ENCODE results near the gene CIAO3.

Gene CIAO3

GRCh38 chr16:706189-707061, 34.4 kb downstream of the CIAO3 start:
- Mint-ChIP-seq H3K27ac (no peak overlapping the region), H3K27me3 (peaks cover 88% of the 10 kb centered on the region), H3K4me1 (peaks cover 14% of the 10 kb centered on the region), H3K9me3 (no peaks in the 10 kb centered on the region), H3K4me3 (peak overlapping the region in 1 of 2 donors; percentile 10)
- ATAC-seq (no peak), DNase-seq (no peak)

GRCh38 chr16:705431-706188, 35.2 kb downstream of the CIAO3 start, which contains the start of gene FBXL16:
TSS of gene FBXL16 (minus strand) at chr16:705801. CDS start at chr16:697405, 8,396 bp downstream.
- Mint-ChIP-seq H3K27me3 (peaks cover 88% of the 10 kb centered on the region), H3K4me1 (peaks cover 20% of the 10 kb centered on the region), H3K27ac (no peak within 1 kb of the TSS), H3K4me3 (peak within 1 kb of the TSS in 1 of 2 donors; percentile 10), H3K9me3 (no peaks in the 10 kb centered on the region)
- ATAC-seq (no peak), DNase-seq (no peak)

GRCh38 chr16:704552-705380, 36.0 kb downstream of the CIAO3 start:
- peaks cover 81% of the 10 kb centered on the region for H3K27me3 Mint-ChIP-seq
- H3K4me1 Mint-ChIP-seq = peaks cover 26% of the 10 kb centered on the region
- H3K9me3 Mint-ChIP-seq = no peaks in the 10 kb centered on the region
- H3K27ac Mint-ChIP-seq = no peak overlapping the region
- no peak overlapping the region for H3K4me3 Mint-ChIP-seq
- DNase-seq = no peak
- ATAC-seq = no peak

GRCh38 chr16:704047-704446, 36.8 kb downstream of the CIAO3 start:
- no peaks in the 10 kb centered on the region for H3K9me3 Mint-ChIP-seq
- H3K27ac Mint-ChIP-seq = no peak overlapping the region
- H3K4me1 Mint-ChIP-seq = peaks cover 26% of the 10 kb centered on the region
- DNase-seq (no peak), ATAC-seq (no peak)
- peaks cover 73% of the 10 kb centered on the region for H3K27me3 Mint-ChIP-seq
- no peak overlapping the region for H3K4me3 Mint-ChIP-seq

GRCh38 chr16:703406-703805, 37.4 kb downstream of the CIAO3 start:
- DNase-seq = no peak
- H3K9me3 Mint-ChIP-seq = no peaks in the 10 kb centered on the region
- peaks cover 67% of the 10 kb centered on the region for H3K27me3 Mint-ChIP-seq
- ATAC-seq = no peak
- peaks cover 26% of the 10 kb centered on the region for H3K4me1 Mint-ChIP-seq
- no peak overlapping the region for H3K27ac Mint-ChIP-seq
- H3K4me3 Mint-ChIP-seq = no peak overlapping the region

- Mint-ChIP-seq H3K9me3 (no peaks in the 10 kb centered on the region), H3K4me3 (peak overlapping the region in 1 of 2 donors; percentile 24), H3K27ac (no peak overlapping the region), H3K27me3 (peaks cover 56% of the 10 kb centered on the region), H3K4me1 (peaks cover 26% of the 10 kb centered on the region)
- no peak for DNase-seq
- no peak for ATAC-seq
These were observed 38.5 kb downstream of the CIAO3 start for GRCh38 chr16:702341-702740.

- Mint-ChIP-seq H3K4me3 (no peak overlapping the region), H3K4me1 (peaks cover 24% of the 10 kb centered on the region), H3K9me3 (no peaks in the 10 kb centered on the region), H3K27me3 (peaks cover 42% of the 10 kb centered on the region), H3K27ac (no peak overlapping the region)
- DNase-seq = no peak
- ATAC-seq = peak; percentile 44
These were observed 39.9 kb downstream of the CIAO3 start for GRCh38 chr16:700684-701584.

- no peak for ATAC-seq
- no peak overlapping the region for H3K4me3 Mint-ChIP-seq
- no peak overlapping the region for H3K27ac Mint-ChIP-seq
These were observed 41.7 kb downstream of the CIAO3 start for GRCh38 chr16:698911-699671.

GRCh38 chr16:695355-696089, 45.3 kb downstream of the CIAO3 start:
- DNase-seq = peak; percentile 71 to 76
- H3K4me1 Mint-ChIP-seq = peaks cover 41% of the 10 kb centered on the region
- peaks cover 12% of the 10 kb centered on the region for H3K27me3 Mint-ChIP-seq

More at GRCh38 chr16:698911-699671, 41.7 kb downstream of the CIAO3 start:
- peaks cover 31% of the 10 kb centered on the region for H3K4me1 Mint-ChIP-seq
- no peak for DNase-seq
- no peaks in the 10 kb centered on the region for H3K9me3 Mint-ChIP-seq
- H3K27me3 Mint-ChIP-seq = peaks cover 34% of the 10 kb centered on the region

GRCh38 chr16:694863-695354, 45.9 kb downstream of the CIAO3 start:
- peak overlapping the region; percentile 71 to 93 for H3K4me3 Mint-ChIP-seq
- ATAC-seq = no peak
- H3K9me3 Mint-ChIP-seq = peaks cover 0 to 9% of the 10 kb centered on the region in 2 donors
- H3K27me3 Mint-ChIP-seq = peaks cover 12% of the 10 kb centered on the region
- no peak for DNase-seq
- H3K4me1 Mint-ChIP-seq = peaks cover 42% of the 10 kb centered on the region
- no peak overlapping the region for H3K27ac Mint-ChIP-seq

More at GRCh38 chr16:695355-696089, 45.3 kb downstream of the CIAO3 start:
- peak; percentile 87 for ATAC-seq
- H3K27ac Mint-ChIP-seq = peak overlapping the region; percentile 65 to 93
- H3K4me3 Mint-ChIP-seq = peak overlapping the region; percentile 84 to 93
- peaks cover 0 to 9% of the 10 kb centered on the region in 2 donors for H3K9me3 Mint-ChIP-seq

- peaks cover 12% of the 10 kb centered on the region for H3K27me3 Mint-ChIP-seq
- H3K27ac Mint-ChIP-seq = no peak overlapping the region
- no peak for DNase-seq
- H3K4me1 Mint-ChIP-seq = peaks cover 47% of the 10 kb centered on the region
- no peak for ATAC-seq
- H3K4me3 Mint-ChIP-seq = peak overlapping the region; percentile 71 to 93
- H3K9me3 Mint-ChIP-seq = peaks cover 0 to 9% of the 10 kb centered on the region in 2 donors
These were observed 46.5 kb downstream of the CIAO3 start for GRCh38 chr16:694187-694862.

- H3K27me3 Mint-ChIP-seq = peaks cover 12% of the 10 kb centered on the region
- peaks cover 52% of the 10 kb centered on the region for H3K4me1 Mint-ChIP-seq
- peak overlapping the region; percentile 69 to 93 for H3K4me3 Mint-ChIP-seq
- peaks cover 0 to 9% of the 10 kb centered on the region in 2 donors for H3K9me3 Mint-ChIP-seq
- no peak overlapping the region for H3K27ac Mint-ChIP-seq
- DNase-seq (no peak), ATAC-seq (no peak)
These were observed 47.0 kb downstream of the CIAO3 start for GRCh38 chr16:693766-694165.

All from stimulated activated naive CD8-positive, alpha-beta T cell treated with anti-CD3 and anti-CD28 coated beads, Interleukin-15, amount 100 ng/mL, for 72 hours (primary cell).